ENCODE data around the gene ANXA2R. TPM values are rescaled to one million over a fixed set of nuclear protein-coding genes. Genes with fewer than 3 reads are reported as not detected.

The ANXA2R gene, protein sequence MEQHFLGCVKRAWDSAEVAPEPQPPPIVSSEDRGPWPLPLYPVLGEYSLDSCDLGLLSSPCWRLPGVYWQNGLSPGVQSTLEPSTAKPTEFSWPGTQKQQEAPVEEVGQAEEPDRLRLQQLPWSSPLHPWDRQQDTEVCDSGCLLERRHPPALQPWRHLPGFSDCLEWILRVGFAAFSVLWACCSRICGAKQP
- total RNA-seq, result 1.1 and 7.4 TPM in 2 replicates

DNA sequence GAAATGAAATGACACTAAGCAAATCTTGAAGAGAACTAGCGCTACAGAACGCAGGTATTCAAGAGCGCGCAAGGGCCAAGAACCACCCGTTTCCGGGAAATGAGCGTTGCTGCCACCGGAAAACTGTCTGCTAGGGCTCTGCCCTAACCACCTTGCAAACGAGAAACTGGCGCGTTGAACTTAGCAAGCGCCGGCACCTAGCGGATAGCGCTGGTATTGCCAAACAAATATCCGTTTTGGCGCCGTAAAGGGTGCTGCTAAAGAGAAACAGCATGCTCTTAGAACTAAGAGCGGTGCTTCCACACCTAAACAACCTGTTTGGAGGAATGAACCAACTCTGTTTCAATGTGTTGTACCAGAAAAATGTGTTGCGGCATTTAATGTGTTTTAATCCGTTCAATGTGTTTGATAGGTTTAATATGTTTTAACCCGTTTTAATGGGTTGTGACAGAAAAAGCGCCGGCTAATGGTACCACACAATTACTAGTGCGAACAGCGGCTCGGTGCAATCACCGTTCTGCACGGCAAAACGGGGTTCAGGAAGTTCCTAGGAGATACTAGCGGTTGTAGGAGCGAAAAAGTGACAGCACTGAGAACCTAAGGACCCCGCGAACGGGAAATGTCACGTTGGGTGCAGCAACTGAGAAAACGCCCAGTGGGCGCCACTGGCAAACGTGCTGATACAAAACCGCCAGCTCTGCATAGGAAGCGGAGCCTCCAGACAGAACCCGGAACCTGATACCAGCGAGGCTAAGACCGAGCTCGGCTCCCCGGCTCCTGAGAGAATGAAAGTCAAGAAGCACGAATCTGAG lies at the start of gene ANXA2R:
Gene ANXA2R, minus strand, starts transcription at position 33 of the 812 bp plus-strand sequence. CDS start 273 bp downstream, outside the sequence.

Other genes with a start within 250 kb of the ANXA2R start
- 0.65 and 1.3 TPM in 2 replicates for gene SELENOP, start 228.4 kb downstream of the ANXA2R start, total RNA-seq
- 16.7 and 20.5 TPM in 2 replicates for gene ZNF131, start 80.6 kb upstream of the ANXA2R start, total RNA-seq
- 0.13 TPM in 1 of 2 replicates, not detected in the other for gene NIM1K, start 151.9 kb upstream of the ANXA2R start, total RNA-seq

Data from mesangial cell (primary cell).